ENCODE data around the gene MAST2.

Gene MAST2

GRCh38 chr1:46062651-46063319, 259.4 kb downstream of the MAST2 start:
- TF ChIP-seq, protein P1, sequence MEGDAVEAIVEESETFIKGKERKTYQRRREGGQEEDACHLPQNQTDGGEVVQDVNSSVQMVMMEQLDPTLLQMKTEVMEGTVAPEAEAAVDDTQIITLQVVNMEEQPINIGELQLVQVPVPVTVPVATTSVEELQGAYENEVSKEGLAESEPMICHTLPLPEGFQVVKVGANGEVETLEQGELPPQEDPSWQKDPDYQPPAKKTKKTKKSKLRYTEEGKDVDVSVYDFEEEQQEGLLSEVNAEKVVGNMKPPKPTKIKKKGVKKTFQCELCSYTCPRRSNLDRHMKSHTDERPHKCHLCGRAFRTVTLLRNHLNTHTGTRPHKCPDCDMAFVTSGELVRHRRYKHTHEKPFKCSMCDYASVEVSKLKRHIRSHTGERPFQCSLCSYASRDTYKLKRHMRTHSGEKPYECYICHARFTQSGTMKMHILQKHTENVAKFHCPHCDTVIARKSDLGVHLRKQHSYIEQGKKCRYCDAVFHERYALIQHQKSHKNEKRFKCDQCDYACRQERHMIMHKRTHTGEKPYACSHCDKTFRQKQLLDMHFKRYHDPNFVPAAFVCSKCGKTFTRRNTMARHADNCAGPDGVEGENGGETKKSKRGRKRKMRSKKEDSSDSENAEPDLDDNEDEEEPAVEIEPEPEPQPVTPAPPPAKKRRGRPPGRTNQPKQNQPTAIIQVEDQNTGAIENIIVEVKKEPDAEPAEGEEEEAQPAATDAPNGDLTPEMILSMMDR (conservative IDR thresholded peaks at IDR 0.05): no peak
- peak overlapping the region; percentile 51 for H3K27ac ChIP-seq

GRCh38 chr1:46064708-46065107, 261.3 kb downstream of the MAST2 start:
- no peak overlapping the region for H3K27ac ChIP-seq
- TF ChIP-seq, protein P1 (conservative IDR thresholded peaks at IDR 0.05): no peak

DNA sequence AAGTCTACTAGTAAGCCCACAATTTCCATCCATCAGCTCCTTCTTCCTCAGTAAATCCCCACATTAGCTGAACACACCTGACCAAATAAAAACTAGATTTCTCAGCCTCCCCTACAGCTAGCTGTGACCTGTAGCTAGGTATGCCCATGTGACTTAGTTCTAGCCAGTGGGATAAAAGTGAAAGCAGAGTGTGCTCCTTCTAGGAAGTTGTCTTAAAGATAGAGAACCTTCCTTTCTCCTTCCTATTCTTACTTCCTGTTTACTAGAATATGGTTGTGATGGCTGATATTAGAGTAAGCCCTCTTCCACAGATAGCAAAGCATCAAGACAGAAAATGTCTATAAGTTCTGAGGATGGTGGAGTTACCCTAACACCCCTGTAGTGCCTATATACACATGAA, 262.0 kb downstream of the MAST2 start:
- no peak overlapping the region; the same call in 1 of the 2 replicates for H3K27ac ChIP-seq
- TF ChIP-seq, protein P1 (conservative IDR thresholded peaks at IDR 0.05): no peak

DNA sequence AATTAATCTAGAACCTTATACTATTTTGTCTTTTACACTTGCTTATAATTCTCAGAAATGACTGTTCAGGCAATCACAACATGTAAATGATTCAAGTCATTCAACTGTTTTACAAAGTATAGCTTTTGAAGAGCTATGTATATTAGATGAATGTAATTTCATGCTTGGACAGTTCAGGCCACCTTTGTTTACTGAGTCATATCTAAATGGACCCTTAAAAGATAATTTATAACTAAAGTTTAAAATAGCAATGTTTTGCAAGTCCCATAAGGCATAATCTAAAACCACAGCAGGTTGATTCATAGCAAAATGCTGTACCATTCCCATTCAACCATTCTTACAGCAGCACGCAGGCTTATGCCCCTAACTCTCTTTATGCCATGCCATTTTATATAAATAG, 264.2 kb downstream of the MAST2 start:
- no peak overlapping the region for H3K27ac ChIP-seq
- TF ChIP-seq, protein P1 (conservative IDR thresholded peaks at IDR 0.05): no peak

DNA sequence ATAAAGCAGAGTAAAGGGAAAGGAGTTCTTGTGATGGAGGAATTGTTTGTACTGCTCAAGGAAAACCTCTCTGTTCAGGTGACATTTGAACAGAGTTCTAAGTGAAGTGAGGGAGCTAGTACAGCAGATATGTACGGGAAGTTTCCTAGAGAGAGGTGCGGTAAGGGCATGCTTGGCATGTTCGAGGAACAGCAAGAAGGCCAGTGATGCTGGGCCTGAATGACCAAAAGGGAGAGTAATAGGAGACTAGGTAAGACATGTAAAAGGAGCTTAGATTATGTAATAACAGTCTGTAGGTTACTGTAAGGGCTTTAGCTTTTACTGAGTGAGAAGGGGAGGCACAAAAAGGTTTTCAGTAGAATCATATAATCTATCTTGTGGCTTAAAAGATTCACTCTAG, 265.1 kb downstream of the MAST2 start:
- H3K27ac ChIP-seq: no peak overlapping the region
- TF ChIP-seq, protein P1 (conservative IDR thresholded peaks at IDR 0.05): no peak

GRCh38 chr1:46070164-46070814, 266.9 kb downstream of the MAST2 start:
- TF ChIP-seq, protein P1 (conservative IDR thresholded peaks at IDR 0.05): no peak
- no peak overlapping the region for H3K27ac ChIP-seq

DNA sequence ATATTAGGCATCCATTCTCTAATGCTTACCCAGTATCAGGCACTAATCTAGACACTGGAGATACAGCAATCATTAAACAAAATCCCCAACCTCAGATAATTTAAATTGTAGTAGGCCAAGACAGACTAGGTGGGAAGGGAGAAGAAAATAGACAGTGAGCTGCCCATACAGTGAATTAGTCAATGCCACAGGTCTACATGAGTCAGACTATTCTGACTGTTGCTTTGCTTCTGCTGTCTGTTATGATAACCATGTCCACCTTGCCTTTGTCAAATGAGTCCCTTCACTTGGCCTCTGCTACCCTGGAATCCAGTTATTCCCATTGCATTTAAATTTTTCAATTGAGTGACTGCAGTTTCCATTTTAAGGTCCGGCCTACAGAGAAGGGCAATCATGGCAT, 269.6 kb downstream of the MAST2 start:
- no peak overlapping the region for H3K27ac ChIP-seq
- TF ChIP-seq, protein P1 (conservative IDR thresholded peaks at IDR 0.05): no peak
